ENCODE measurements around the gene SOX8. TPM values are rescaled to one million over a fixed set of nuclear protein-coding genes. Genes with fewer than 3 reads are reported as not detected.

Gene SOX8
- total and polyA plus RNA-seq, 2 experiments from 2014 or later = 5.7 to 26.2 TPM

- Histone ChIP-seq H3K4me2 (no peak overlapping the region), H3K9me2 (ENCODE audit: insufficient read depth) (no peaks in the 10 kb centered on the region), H3F3A (replicated peaks; ENCODE audit: low read depth) (no peaks in the 10 kb centered on the region), H3K27ac (ENCODE audit: low read depth) (no peak overlapping the region), H2AFZ (no peak overlapping the region), H3K79me2 (replicated peaks; ENCODE audit: insufficient read depth) (no peaks in the 10 kb centered on the region), H3K4me1 (ENCODE audit: insufficient read depth) (no peaks in the 10 kb centered on the region), H3K36me3 (ENCODE audit: insufficient read depth) (no peaks in the 10 kb centered on the region), H3K27me3 (ENCODE audit: insufficient read depth) (peaks cover 2% of the 10 kb centered on the region), H3K4me3 (no peak overlapping the region), H4K20me1 (replicated peaks; ENCODE audit: insufficient read depth) (no peaks in the 10 kb centered on the region; the same call in 1 of the 2 replicates)
- H3K36me3 Mint-ChIP-seq (ENCODE audit: low read depth) = peaks cover 3% of the 10 kb centered on the region; the same call in 1 of the 3 replicates
- DNase-seq (ENCODE audit: low spot score) = no peak
- no peak overlapping the region for H3K4me3 Mint-ChIP-seq
- H3K4me1 Mint-ChIP-seq = peaks cover under 1% of the 10 kb centered on the region; the same call in 2 of the 3 replicates
- peaks cover 4% of the 10 kb centered on the region for H3K27me3 Mint-ChIP-seq (ENCODE audit: insufficient read depth, low read depth, poor library complexity)
- TF ChIP-seq POLR2AphosphoS5 (IDR thresholded peaks at IDR 0.05; ENCODE audit: low read depth) (no peak), ZNF331 (CRISPR knock-in tag; IDR thresholded peaks at IDR 0.05; ENCODE audit: low read depth) (no peak), ZNF114 (CRISPR knock-in tag; IDR thresholded peaks at IDR 0.05) (no peak), NANOG (IDR thresholded peaks at IDR 0.05; ENCODE audit: borderline replicate concordance) (no peak), EZH2phosphoT487 (IDR thresholded peaks at IDR 0.05; ENCODE audit: unreplicated experiment) (no peak), CREB1 (CRISPR knock-in tag; IDR thresholded peaks at IDR 0.05; ENCODE audit: low read depth) (no peak)
- ATAC-seq = no peak
- no peak overlapping the region for H3K27ac Mint-ChIP-seq
- no peaks in the 10 kb centered on the region for H3K9me3 Mint-ChIP-seq
Observed at GRCh38 chr16:987906-988305, 6.3 kb downstream of the SOX8 start.

GRCh38 chr16:988471-989353 is 7.1 kb downstream of the SOX8 start:
- Mint-ChIP-seq H3K36me3 (ENCODE audit: low read depth) (peaks cover 3% of the 10 kb centered on the region; the same call in 1 of the 3 replicates), H3K27me3 (ENCODE audit: insufficient read depth, low read depth, poor library complexity) (no peaks in the 10 kb centered on the region), H3K4me3 (no peak overlapping the region), H3K4me1 (no peaks in the 10 kb centered on the region), H3K9me3 (no peaks in the 10 kb centered on the region), H3K27ac (no peak overlapping the region)
- no peaks in the 10 kb centered on the region for H3K4me1 ChIP-seq (ENCODE audit: insufficient read depth)
- no peak overlapping the region for H3K27ac ChIP-seq (ENCODE audit: low read depth)
- no peaks in the 10 kb centered on the region for H3K27me3 ChIP-seq (ENCODE audit: insufficient read depth)
- H3K9me2 ChIP-seq (ENCODE audit: insufficient read depth) = no peaks in the 10 kb centered on the region
- no peak overlapping the region for H3K4me2 ChIP-seq
- H3K79me2 ChIP-seq (replicated peaks; ENCODE audit: insufficient read depth) = no peaks in the 10 kb centered on the region
- no peaks in the 10 kb centered on the region for H3F3A ChIP-seq (replicated peaks; ENCODE audit: low read depth)
- DNase-seq (ENCODE audit: low spot score) (no peak), ATAC-seq (peak; percentile 24)
- no peaks in the 10 kb centered on the region for H4K20me1 ChIP-seq (replicated peaks; ENCODE audit: insufficient read depth)
- no peaks in the 10 kb centered on the region for H3K36me3 ChIP-seq (ENCODE audit: insufficient read depth)
- no peak overlapping the region for H3K4me3 ChIP-seq
- H2AFZ ChIP-seq = no peak overlapping the region
- TF ChIP-seq ZNF114 (CRISPR knock-in tag; IDR thresholded peaks at IDR 0.05) (no peak), NANOG (IDR thresholded peaks at IDR 0.05; ENCODE audit: borderline replicate concordance) (no peak), EZH2 (IDR thresholded peaks at IDR 0.05; ENCODE audit: low read depth, unreplicated experiment) (no peak), ZNF462 (CRISPR knock-in tag; IDR thresholded peaks at IDR 0.05) (no peak), ETS1 (IDR thresholded peaks at IDR 0.05) (no peak), STAT1 (IDR thresholded peaks at IDR 0.05; ENCODE audit: unreplicated experiment) (no peak)
